OCI-LY7 (cell line): ENCODE measurements around the gene EHBP1. TPM values are rescaled to one million over a fixed set of nuclear protein-coding genes. Genes with fewer than 3 reads are reported as not detected.

Source experiments
- BruUV-seq: library from RNA; stranded (reverse); fragments of 400-500 nt; replicated peaks from 2 replicates; lab custom pipeline; 2021; lab: Mats Ljungman, UMichigan
- CTCF ChIA-PET: fragments of 300-600 bp; sonication (Branson Sonifier 250); formaldehyde crosslinking; loops from one replicate; lab custom pipeline; 2022; ENCODE audit warnings: antibody characterized with exemption; ENCODE audit not compliant: unreplicated experiment; lab: Charles Lee
- POLR2A ChIA-PET: fragments of 300-600 bp; sonication (Branson Sonifier 250); formaldehyde crosslinking; loops from one replicate; lab custom pipeline; 2022; ENCODE audit warnings: antibody characterized with exemption; lab: Charles Lee
- DNase-seq: peaks from one replicate; pipeline ENCODE4 v3.0.0-alpha.2; 2015; ENCODE audit warnings: low spot score
- H2AFZ ChIP-seq: fragments of 200-600 bp; sonication (generic), shearing (Covaris generic); 2 replicates; pipeline ENCODE4 v1.6.1; 2014; ENCODE audit warnings: mild to moderate bottlenecking, antibody characterized with exemption, low read length, moderate library complexity
- H3K27ac ChIP-seq: fragments of 200-600 bp; sonication (generic); 2 replicates; pipeline ENCODE4 v1.5.1; 2014; ENCODE audit warnings: mixed run types, low read depth, mild to moderate bottlenecking, moderate library complexity, low read length, inconsistent platforms; ENCODE audit not compliant: poor library complexity, severe bottlenecking
- H3K36me3 ChIP-seq: fragments of 200-600 bp; sonication (generic); 2 replicates; pipeline ENCODE4 v1.6.1; 2014; ENCODE audit warnings: mild to moderate bottlenecking, antibody characterized with exemption, low read length, moderate library complexity, mixed read lengths; ENCODE audit not compliant: insufficient read depth
- H3K4me1 ChIP-seq: fragments of 200-600 bp; sonication (generic); 2 replicates; pipeline ENCODE4 v1.5.1; 2014; ENCODE audit warnings: mild to moderate bottlenecking, low read length; ENCODE audit not compliant: insufficient read depth, poor library complexity, severe bottlenecking
- H3K4me2 ChIP-seq: fragments of 200-600 bp; sonication (generic); 2 replicates; pipeline ENCODE4 v1.6.1; 2014; ENCODE audit warnings: mild to moderate bottlenecking, low read length
- H3K4me3 ChIP-seq: fragments of 200-600 bp; sonication (generic); 2 replicates; pipeline ENCODE4 v1.5.1; 2014; ENCODE audit warnings: mild to moderate bottlenecking, low read depth, low read length; ENCODE audit not compliant: poor library complexity, severe bottlenecking
- H3K79me2 ChIP-seq: fragments of 200-600 bp; sonication (generic); 2 replicates; pipeline ENCODE4 v1.6.1; 2016; ENCODE audit warnings: low read depth, mild to moderate bottlenecking, low read length, moderate library complexity, mixed read lengths; ENCODE audit not compliant: insufficient read depth
- H3K9me2 ChIP-seq: fragments of 200-600 bp; sonication (generic); 2 replicates; pipeline ENCODE4 v1.6.1; 2016; ENCODE audit warnings: mild to moderate bottlenecking, low read length, mixed read lengths; ENCODE audit not compliant: insufficient read depth
- H3K9me3 ChIP-seq: fragments of 200-600 bp; sonication (generic); 2 replicates; pipeline ENCODE4 v1.6.1; 2014; ENCODE audit warnings: mild to moderate bottlenecking, mixed run types, low read length, mixed read lengths
- H4K20me1 ChIP-seq: fragments of 200-600 bp; sonication (generic); 2 replicates; pipeline ENCODE4 v1.6.1; 2014; ENCODE audit warnings: mild to moderate bottlenecking, antibody characterized with exemption, low read length, moderate library complexity, mixed read lengths; ENCODE audit not compliant: insufficient read depth
- CTCF ChIP-seq: fragments of 200-600 bp; sonication (generic); conservative IDR thresholded peaks from 2 replicates; pipeline ENCODE4 v1.5.1; 2014; ENCODE audit warnings: mild to moderate bottlenecking, antibody characterized with exemption, low read length, moderate library complexity, mixed read lengths
- EZH2phosphoT487 ChIP-seq: fragments of 200-600 bp; sonication (generic); IDR thresholded peaks from 2 replicates; pipeline ENCODE4 v1.6.1; 2018; ENCODE audit warnings: low read depth, borderline replicate concordance, mild to moderate bottlenecking, mixed run types, antibody characterized with exemption, low read length, moderate library complexity, mixed read lengths
- intact Hi-C: fragments of 100-400 bp; cut with micrococcal nuclease; formaldehyde crosslinking; loops from one replicate; pipeline ENCODE4 v1.10.0; 2022; ENCODE audit not compliant: unreplicated experiment
- total RNA-seq, 2 experiments: library from RNA; depleted of rRNA in 1 of 2; stranded (reverse); fragments of >200 nt in 1 of 2; shearing (Covaris generic) in 1 of 2; gene quantifications; 2 replicates each; pipeline ENCODE4 v1.2.3, GENCODE V29; 2014 to 2022

The EHBP1 gene
- total RNA-seq, 2 experiments from 2014 or later = 26.8 to 34.1 TPM

DNA sequence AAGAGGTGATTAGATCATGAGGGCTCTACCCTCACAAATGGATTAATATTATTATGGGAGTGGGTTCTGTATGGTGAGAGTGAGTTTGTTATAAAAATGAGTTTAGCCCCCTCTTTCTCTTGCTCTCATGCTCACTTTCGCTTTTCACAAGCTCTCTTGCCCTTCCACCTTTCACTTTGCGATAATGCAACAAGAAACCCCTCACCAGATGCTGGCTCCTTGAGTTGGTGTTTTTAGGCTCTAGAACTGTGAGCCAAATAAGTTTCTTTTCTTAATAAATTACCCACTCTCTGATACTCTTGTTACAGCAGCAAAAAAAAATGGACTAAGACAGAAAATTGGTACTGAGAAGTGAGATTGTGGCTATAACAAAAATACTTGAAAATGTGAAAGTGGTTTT is 106.5 kb downstream of the EHBP1 start:
- Histone ChIP-seq H3K36me3 (no peaks in the 10 kb centered on the region; the same call in 1 of the 2 replicates), H4K20me1 (no peaks in the 10 kb centered on the region), H3K9me2 (no peaks in the 10 kb centered on the region), H3K4me3 (no peak overlapping the region), H3K27ac (no peak overlapping the region), H2AFZ (no peak overlapping the region), H3K4me2 (no peak overlapping the region), H3K9me3 (no peaks in the 10 kb centered on the region), H3K79me2 (no peaks in the 10 kb centered on the region), H3K4me1 (peaks cover 8% of the 10 kb centered on the region)
- CTCF ChIA-PET = no interaction called here
- no peak for DNase-seq
- BruUV-seq = no TSS peak
- POLR2A ChIA-PET = interaction anchor here (0.6 kb wide), 1 partner anchor 237 kb away, joined by 7 read pairs; no protein-coding TSS in a partner anchor
- intact Hi-C loops = no loop called here
- TF ChIP-seq EZH2phosphoT487 = no peak
- no peak for TF ChIP-seq CTCF

- no peaks in the 10 kb centered on the region; the same call in 1 of the 2 replicates for H3K36me3 ChIP-seq
- H3K9me3 ChIP-seq = no peaks in the 10 kb centered on the region
- H3K79me2 ChIP-seq = no peaks in the 10 kb centered on the region
- no TSS peak for BruUV-seq
- H3K4me2 ChIP-seq = no peak overlapping the region
- no peak for TF ChIP-seq EZH2phosphoT487
- no peak for TF ChIP-seq CTCF
- peaks cover 6% of the 10 kb centered on the region for H3K4me1 ChIP-seq
- no peak overlapping the region for H3K27ac ChIP-seq
- intact Hi-C loops = no loop called here
- no peak overlapping the region for H2AFZ ChIP-seq
- POLR2A ChIA-PET = interaction anchor here (0.5 kb wide), 2 partner anchors 32 to 219 kb away, joined by 3 to 6 read pairs; no protein-coding TSS in a partner anchor
- H3K9me2 ChIP-seq = no peaks in the 10 kb centered on the region
- H3K4me3 ChIP-seq = no peak overlapping the region
- H4K20me1 ChIP-seq = no peaks in the 10 kb centered on the region
- no peak for DNase-seq
- CTCF ChIA-PET = no interaction called here
Measured at GRCh38 chr2:62812921-62813825, 107.7 kb downstream of the EHBP1 start.

DNA sequence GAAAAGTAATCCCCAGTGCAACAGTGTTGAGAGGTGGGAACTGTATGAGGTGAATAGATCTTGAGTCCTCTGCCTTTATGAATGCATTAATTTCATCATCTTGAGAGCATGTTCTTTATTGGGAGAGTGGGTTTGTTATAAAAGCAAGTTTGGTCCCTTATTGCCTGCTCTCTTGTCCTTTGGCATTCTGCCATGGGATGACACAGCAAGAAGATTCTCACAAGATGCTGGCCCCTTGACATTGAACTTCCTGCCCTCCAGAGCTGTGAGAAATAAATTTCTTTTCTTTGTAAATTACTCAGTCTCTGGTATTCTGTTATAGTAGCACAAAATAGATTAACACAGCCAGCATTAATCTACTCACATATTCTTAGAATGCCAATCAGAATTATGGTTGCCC is 108.6 kb downstream of the EHBP1 start:
- intact Hi-C loops = no loop called here
- TF ChIP-seq CTCF = no peak
- TF ChIP-seq EZH2phosphoT487 = no peak
- Histone ChIP-seq H3K27ac (no peak overlapping the region), H2AFZ (no peak overlapping the region), H3K4me2 (no peak overlapping the region), H3K79me2 (no peaks in the 10 kb centered on the region), H3K9me3 (no peaks in the 10 kb centered on the region), H3K4me1 (no peaks in the 10 kb centered on the region), H3K4me3 (no peak overlapping the region), H3K9me2 (no peaks in the 10 kb centered on the region), H4K20me1 (no peaks in the 10 kb centered on the region), H3K36me3 (no peaks in the 10 kb centered on the region)
- ChIA-PET CTCF (no interaction called here), POLR2A (no interaction called here)
- no TSS peak for BruUV-seq
- DNase-seq = no peak
